Stimulated activated CD8-positive, alpha-beta memory T cell treated with anti-CD3 and anti-CD28 coated beads, Interleukin-15, amount 100 ng/mL, for 48 hours (primary cell): ENCODE results near the gene EOLA2.
"Not testable (repeated sequence)": the region's sequence is repeated elsewhere in the genome, so short reads cannot be mapped to it uniquely, and the experiment has no call there.

Experiments
- DNase-seq, 2 donors: peaks; one replicate each; pipeline ENCODE4 v3.0.0-alpha.2; 2020; ENCODE audit warnings: low read depth in 2 of 2

The EOLA2 gene

GRCh38 chrX:149938427-149938880, at the start of gene EOLA2:
Gene EOLA2 (minus strand): TSS chrX:149938491. CDS start chrX:149933874, 4,617 bp downstream.
- peak; percentile 85 to 86 for DNase-seq

- DNase-seq: no peak
Observed at GRCh38 chrX:149987613-149988012, 49.3 kb upstream of the EOLA2 start.

DNA sequence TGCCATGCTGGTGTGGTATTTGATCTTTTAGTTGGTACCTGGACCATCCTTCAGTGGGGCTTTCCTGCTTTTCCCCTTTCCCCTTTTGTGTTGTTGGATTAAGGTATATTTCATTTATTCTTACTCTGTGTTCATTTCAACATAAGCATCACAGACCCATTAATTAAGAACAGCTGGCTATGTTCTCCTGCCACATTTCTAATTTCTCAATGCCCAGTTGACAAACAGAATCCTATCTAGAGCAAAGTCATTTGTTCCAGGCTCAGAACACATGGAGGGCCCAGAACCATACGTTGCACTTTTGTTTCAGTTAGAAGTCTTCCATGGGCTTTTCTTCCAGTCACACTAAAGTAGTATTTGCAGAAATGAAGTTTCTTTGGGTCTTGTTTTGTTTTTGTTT, 46.1 kb upstream of the EOLA2 start:
- DNase-seq: no peak

- DNase-seq: no peak
Observed at GRCh38 chrX:149982310-149982709, 44.0 kb upstream of the EOLA2 start.

- no peak for DNase-seq
Observed at GRCh38 chrX:149979126-149979644, 40.9 kb upstream of the EOLA2 start.

DNA sequence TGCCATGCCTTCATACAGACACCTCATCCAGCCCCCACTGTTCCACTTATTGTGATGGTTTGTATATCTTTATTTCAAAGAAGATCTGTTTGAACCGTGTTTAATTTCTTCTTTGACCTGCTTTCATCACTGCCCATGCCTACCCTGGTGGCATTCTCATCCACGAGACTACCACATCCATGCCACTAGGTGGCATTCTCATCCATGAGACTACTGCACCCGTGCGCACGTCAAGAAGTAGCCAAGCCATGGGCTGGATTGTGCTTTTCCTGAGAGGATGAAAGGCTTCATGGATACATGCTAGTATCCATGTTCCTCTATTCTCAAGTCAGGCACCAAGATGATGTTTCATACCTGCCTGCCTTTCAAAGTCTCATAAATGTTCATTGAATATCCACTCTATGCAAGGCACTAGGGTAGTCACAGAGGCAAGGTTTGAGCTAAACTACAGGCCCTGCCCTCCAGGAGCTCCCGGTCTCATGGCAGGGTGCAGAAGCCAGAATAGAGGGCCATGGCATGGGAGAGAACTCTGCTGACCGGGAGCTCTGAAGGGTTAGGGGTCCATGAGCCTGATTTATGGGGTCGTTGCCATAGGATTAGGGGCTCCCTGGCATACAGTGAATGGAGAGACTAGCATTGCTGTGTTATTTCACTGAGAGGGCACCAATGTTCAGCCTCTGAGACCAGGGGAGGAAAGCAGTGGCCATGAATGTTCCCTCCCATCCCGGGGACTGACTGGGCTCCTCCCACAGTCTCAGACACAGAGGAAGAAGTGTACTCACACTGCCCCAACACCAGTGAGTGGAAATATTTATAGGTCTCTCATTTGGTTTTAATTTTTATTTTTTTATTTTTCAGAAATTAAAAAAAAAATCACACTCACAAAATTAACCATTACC, 24.8 kb upstream of the EOLA2 start:
- peak in 1 of 2 donors; percentile 6 for DNase-seq

DNA sequence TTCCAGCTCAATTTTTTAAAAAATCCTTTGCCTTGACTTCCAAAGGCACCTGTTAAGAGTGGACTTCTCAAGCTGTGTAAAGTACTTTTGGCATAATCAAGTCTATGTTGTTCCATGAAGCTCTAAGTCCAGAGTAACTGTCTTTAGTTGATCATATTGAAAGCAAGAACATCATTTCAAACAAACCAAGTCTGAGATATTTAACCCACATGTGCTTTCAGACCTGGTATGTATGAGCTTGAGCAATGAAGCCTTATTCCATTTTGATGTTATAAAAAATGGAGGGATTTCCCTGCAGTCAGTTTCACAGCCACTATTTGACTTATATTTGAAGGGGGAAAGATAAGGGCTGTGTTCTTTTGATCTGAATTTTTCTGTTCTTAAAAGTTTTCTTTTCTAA, 23.7 kb upstream of the EOLA2 start:
- DNase-seq: no peak

- no peak for DNase-seq
Observed at GRCh38 chrX:149961572-149961971, 23.3 kb upstream of the EOLA2 start.

- DNase-seq: no peak
Observed at GRCh38 chrX:149950681-149951080, 12.4 kb upstream of the EOLA2 start.

DNA sequence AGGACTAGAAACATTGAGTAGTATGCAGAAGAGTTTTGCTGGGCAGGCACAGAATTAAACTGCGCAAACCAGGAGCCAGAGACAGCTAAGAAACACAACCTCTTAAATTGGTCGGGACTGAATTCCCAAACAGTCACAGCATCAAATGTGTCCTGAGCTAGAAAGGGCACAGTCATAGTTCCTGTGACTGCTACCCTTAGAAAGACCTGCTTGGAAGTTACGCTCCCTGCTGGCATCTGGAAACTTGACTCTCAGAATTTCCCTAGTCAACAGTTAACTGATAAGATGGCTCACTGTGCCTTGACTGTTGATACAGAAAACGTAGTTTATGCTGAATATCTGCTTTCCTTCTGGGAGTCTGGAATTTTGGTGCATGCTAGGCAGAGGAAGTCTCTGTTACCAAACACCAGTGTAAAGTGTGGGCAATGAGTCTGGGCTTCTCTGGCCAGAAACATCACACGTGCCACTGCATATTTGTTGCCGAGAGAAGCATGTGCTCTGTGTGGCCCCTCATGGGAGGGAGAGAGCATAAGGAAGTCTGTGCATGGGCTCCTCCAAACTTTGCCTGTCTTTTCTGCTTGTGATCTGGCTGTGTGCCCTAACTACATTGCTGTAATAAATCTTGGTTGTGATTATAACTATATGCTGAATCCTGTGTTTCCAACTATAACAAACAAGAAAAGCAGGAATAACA, 11.6 kb upstream of the EOLA2 start:
- DNase-seq: no peak

DNA sequence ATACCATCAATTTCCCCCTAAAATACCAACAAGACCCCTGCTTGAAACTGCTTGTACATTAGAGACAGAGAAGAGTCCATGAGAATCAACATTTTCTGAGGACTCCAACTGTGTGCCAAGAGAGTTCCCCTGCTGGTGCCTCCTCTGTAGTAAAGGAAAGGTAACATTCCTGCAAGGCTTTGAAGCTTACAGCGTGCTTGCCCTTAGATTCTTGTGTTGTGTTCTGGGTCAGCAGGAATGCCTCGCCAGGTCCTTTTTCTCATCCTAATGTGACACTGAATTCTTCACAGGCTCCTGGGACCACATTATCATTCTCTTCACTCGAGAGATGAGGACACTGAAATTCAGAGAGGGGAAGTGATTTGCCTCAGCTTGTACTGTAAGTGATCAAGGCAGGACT, 9.7 kb upstream of the EOLA2 start:
- DNase-seq: no peak

GRCh38 chrX:149946932-149947331, 8.6 kb upstream of the EOLA2 start:
- not testable (repeated sequence) for DNase-seq

DNA sequence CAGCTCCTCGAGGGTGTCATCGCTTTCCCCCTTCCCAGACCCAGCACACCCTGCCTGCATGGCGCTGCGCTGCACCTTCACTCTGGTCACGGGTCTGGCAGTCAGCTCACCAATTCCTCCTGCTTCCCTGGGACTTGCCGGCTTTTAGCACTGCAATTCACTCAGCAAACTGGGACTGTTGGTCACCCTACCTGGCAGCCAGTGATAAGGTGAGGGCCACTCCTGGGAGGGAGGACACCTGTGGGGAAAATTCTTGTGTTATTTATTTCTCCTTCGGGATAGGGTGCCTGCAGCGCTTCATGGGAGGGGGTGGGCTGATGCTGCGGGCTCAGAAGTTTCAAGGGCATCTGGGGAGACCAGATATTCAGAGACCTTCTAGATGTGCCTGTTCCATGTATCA, 7.5 kb upstream of the EOLA2 start:
- DNase-seq: not testable (repeated sequence)

GRCh38 chrX:149945087-149945670, 6.9 kb upstream of the EOLA2 start:
- DNase-seq: not testable (repeated sequence)

DNA sequence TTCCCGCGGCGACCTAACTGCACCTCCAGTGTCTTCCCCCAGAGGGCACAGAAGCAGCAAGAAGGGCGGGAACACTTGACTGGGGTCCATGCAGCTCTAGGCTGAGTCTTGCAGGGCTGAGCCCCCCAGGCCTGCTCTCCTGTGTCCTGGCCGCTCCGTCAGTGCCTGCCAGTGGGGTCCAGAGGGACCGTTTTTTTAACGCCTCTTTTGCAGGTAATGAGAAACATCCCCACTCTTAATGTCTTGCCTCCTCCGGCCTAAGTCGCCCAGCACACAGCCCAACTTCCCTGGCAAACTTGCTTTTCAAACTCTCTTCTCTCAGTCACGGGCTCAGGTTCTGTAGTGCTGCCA, 2.4 kb upstream of the EOLA2 start:
- not testable (repeated sequence) for DNase-seq

- DNase-seq: peak; percentile 86 to 87
Observed at GRCh38 chrX:149939905-149940673, 1.8 kb upstream of the EOLA2 start.

DNA sequence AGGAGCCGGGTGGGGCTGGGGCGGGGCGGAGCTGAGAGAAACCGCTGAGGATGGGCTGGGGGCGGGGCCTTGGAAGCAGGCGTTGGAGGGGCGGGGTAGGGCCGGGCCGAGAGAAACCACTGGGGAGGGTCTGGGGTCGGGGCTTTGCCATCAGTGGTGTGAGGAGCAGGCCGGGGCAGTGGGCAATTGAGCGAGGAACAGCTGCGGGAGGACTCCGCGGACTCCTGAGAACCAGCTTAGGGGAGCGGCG, 1.3 kb upstream of the EOLA2 start:
- DNase-seq: no peak

- peak; percentile 80 to 83 for DNase-seq
Observed at GRCh38 chrX:149938881-149939654, 777 bp upstream of the EOLA2 start.

GRCh38 chrX:149937871-149938426, 342 bp downstream of the EOLA2 start:
- no peak for DNase-seq

DNA sequence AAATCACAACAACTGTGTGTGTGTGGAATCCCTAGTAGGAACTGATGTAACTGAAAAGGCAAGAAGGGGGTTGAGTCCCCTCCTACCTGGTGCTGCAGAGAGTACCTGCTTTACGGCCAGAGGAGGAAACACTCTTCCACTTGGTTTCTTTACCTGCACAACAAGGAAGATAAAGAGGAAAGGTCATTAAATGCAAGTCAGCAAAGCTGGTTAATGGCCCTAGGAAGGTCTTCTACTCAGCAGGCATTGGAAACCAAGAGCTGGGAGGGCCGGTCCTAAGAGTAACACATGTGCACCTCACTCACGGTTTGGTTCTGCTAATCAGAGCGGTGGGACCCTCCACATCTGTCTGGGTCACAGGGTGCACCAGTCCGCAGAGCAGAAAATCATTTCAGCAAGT, 963 bp downstream of the EOLA2 start:
- not testable (repeated sequence) for DNase-seq

GRCh38 chrX:149933547-149933946, 4.7 kb downstream of the EOLA2 start:
- DNase-seq: not testable (repeated sequence)
